NCI-H2196 treated with DMSO at 0.1 percent for 48 hours (cell line): Measurements from ENCODE around the gene ADAM23.

ENCODE experiments used
- DNase-seq: peaks from one replicate; lab custom pipeline; 2025; ENCODE audit not compliant: unreplicated experiment; lab: John Stamatoyannopoulos, UW

The ADAM23 gene

DNA sequence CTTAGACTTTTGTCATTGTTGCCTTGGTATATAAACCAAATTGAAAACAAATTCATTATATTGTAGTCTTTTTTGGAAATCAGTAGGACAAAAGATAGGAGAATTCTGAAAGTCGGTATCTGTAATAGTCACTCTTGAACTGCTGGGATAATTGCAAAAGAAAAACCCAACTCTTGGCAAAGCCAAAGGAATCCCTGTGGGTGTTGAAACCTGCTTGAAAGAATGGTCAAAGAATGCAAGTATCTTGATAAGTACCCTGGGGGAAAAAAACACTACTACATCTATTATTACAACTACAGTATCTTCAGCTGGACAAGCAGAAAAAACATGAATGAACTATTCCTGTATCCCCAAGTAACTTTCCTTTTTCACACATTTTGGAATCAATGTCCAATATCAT, 191.7 kb downstream of the ADAM23 start:
- DNase-seq, result no peak

DNA sequence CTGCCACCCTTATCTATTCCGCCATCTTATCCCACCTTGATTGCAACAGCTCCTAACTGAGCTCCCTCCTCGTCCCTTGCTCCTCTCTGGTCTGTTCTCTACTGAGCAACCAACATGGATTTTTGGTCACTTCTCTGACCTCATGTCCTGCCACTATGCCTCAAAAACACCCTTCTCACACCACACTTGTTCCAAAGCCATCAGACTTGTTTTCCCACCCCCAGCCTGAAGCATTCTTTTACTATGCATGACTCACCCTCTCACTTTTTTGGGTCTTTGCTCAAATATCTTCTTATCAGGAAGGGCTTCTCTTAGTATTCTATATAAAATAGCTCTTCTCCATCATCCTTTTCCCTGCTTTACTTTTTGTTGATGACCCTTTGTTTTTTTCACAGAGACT, 196.3 kb downstream of the ADAM23 start:
- no peak for DNase-seq

GRCh38 chr2:206641226-206641625, 197.9 kb downstream of the ADAM23 start:
- no peak for DNase-seq

- no peak for DNase-seq
These were observed 199.0 kb downstream of the ADAM23 start, which contains the start of gene FAM237A for GRCh38 chr2:206642075-206643025. FAM237A (plus strand) TSS chr2:206642487; CDS start chr2:206644237, 1,750 bp downstream.

- no peak for DNase-seq
These were observed 204.7 kb downstream of the ADAM23 start for GRCh38 chr2:206647985-206648384.

DNA sequence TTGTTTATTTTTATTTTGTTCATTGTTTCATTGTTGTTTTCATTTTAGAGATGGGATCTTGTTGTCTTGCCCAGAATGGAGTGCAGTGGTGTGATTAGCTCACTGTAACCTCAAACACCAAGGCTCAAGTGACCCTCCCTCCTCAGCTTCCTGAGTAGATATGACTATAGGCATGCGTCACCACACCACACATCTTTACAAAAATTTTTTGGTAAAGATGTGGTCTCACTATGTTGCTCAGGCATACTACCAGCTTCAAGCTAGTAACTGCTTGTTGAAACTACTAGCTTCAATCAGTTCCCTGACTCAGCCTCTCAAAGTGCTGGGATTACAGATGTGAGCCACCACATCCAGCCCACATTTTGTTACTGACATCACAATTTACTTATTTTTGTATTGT, 213.8 kb downstream of the ADAM23 start:
- DNase-seq, result no peak

GRCh38 chr2:206665251-206665650, 221.9 kb downstream of the ADAM23 start:
- no peak for DNase-seq
